GM12864 (cell line): ENCODE data around the gene TBX2.
A peak's percentile ranks its signal among the peaks of the same experiment; 100 is the strongest.

Experiments used
- DNase-seq: peaks from one replicate; pipeline ENCODE4 v3.0.0-alpha.2; 2011; ENCODE audit warnings: low read depth
- H3K4me3 ChIP-seq: 2 replicates; pipeline ENCODE4 v1.5.1; 2011; ENCODE audit warnings: mild to moderate bottlenecking, low read depth, low read length, control low read depth
- CTCF ChIP-seq: IDR thresholded peaks from 2 replicates; pipeline ENCODE4 v1.5.1; 2011; ENCODE audit warnings: low read depth, mild to moderate bottlenecking, moderate library complexity, low read length, control low read depth, inconsistent platforms; ENCODE audit errors: missing control alignments

TBX2 gene

DNA sequence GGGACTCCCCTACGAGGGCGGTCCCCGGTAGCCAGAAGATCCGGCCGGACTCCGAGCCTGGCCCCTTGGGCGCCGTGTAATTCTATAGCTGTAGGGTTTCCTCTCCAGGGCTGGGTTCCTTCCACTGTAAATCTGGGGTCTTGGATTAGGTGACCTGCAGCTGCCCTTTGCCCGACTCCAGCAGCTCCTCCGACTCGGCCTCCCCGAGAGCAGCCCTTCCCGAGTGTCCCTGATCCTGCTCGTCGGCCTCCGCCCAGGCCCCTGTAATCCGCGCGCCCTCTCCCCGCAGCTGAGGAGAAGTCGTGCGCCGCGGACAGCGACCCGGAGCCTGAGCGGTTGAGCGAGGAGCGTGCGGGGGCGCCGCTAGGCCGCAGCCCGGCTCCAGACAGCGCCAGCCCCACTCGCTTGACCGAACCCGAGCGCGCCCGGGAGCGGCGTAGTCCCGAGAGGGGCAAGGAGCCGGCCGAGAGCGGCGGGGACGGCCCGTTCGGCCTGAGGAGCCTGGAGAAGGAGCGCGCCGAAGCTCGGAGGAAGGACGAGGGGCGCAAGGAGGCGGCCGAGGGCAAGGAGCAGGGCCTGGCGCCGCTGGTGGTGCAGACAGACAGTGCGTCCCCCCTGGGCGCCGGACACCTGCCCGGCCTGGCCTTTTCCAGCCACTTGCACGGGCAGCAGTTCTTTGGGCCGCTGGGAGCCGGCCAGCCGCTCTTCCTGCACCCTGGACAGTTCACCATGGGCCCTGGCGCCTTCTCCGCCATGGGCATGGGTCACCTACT, 5.5 kb downstream of the TBX2 start:
- TF ChIP-seq CTCF = no peak
- no peak for DNase-seq
- H3K4me3 ChIP-seq = no peak overlapping the region

GRCh38 chr17:61405686-61406536, 6.3 kb downstream of the TBX2 start:
- no peak for DNase-seq
- no peak for TF ChIP-seq CTCF
- no peak overlapping the region for H3K4me3 ChIP-seq

DNA sequence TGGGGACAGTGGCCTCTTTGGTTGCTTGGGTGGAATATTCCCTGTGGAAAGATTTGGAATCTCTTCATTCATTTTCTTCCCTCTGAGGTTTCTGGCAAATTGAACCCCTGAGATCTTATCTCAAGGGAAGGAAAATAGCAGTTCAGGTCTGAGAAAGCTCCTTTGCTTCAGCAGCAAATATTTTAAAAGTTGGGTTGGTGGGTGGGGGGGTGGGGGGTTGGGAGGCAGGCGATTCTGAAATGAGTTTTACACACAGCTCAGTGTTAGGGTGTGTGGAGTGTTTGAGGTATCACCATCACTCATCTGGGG, 6.8 kb downstream of the TBX2 start:
- H3K4me3 ChIP-seq = no peak overlapping the region
- no peak for DNase-seq
- no peak for TF ChIP-seq CTCF

DNA sequence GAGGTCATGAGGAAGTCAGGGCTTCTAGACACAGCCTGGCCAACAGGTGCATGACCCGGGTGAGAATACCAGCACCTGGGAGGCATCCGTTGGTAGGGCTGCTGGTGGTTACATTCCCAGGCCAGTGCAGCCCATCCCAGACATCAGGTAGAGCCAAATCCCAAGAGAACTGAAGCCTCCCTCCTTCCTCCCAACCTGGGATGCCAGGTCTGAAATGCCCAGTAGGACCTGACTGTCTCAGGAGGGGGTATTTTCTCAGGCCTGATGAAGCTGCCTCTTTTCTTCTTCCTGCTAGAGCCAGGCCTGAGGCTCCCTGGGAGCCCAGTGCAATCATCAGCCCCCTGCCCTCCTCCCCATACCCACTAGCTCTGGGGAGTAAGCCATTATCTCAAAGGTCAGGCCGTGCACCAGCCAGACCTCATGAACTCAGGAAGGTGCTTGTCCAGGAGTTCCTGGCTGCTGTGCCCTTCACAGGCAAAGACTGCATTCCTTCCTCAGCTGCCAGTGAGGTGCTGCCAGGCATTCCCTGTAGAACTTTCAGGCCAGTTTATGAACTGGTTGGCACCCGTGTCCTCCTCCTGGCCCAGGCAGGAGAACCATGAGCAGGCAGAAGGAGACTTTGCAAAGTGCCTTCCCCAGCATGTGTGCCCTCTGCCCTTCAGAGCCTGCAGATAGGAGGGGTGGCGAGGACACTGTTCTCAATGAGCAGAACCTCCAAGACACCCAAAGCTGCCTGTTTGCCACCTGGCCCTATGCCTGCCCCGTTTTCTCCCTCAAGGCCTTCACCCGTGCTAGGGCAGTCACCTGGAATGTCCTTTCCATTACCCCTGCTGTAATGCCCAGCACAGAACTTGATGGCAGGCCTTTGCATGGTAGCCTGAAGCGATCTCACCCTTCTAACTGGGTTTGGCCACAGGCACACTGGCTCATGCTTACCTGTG, 7.6 kb downstream of the TBX2 start:
- no peak for TF ChIP-seq CTCF

GRCh38 chr17:61408151-61409041, 8.8 kb downstream of the TBX2 start:
- H3K4me3 ChIP-seq = no peak overlapping the region
- no peak for TF ChIP-seq CTCF
- no peak for DNase-seq

More for the DNA sequence above, 7.6 kb downstream of the TBX2 start:
- DNase-seq = no peak
- H3K4me3 ChIP-seq = no peak overlapping the region

DNA sequence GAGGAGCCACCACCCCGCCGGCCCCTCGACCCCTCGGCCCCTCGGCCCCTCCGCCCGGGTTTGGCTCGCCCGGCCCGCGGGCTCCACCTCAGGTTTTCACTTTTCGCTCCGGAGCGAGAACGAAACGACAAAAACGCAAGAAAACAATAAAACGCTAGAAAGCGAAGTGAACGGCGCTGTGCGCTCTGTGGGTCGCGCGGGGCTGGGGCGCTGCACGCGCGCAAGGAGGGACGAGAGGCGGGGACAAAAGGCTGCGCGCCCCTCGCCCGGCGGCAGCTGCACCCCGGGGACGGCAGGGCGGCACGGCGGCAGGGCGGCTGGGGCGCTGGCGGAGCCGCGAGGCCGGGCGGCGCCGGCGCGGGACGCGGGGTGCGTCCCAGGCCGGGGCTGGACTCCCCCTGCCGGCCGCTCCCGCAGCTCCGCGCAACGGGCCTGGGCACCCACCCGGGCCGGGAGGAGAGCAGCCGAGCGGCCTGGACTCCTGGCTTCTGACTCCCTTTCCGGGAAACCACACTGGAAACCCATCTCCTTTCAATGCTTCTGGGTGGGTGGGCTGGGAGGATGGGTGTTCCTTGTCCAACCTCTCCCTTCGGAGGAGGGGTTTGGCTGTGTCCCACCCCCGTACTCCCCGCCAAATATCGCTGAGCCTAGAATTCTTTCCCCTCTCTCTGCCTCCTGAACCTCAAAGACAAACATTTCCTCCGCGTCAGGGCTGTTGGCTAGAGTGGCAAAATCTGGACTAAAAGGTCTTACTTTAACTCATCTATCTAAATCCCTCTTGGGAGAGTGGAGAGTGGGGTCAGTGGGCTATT, 9.9 kb downstream of the TBX2 start:
- peak overlapping the region; percentile 41 for H3K4me3 ChIP-seq
- no peak for DNase-seq
- TF ChIP-seq CTCF = peak; percentile 52
